Mesenchymal stem cell (in vitro differentiated cells and primary cell): Measurements from ENCODE around the gene BAIAP2.

Experiments used
- DNase-seq: peaks from one replicate; pipeline ENCODE4 v3.0.0-alpha.2; 2013
- H2AFZ ChIP-seq: one replicate; pipeline ENCODE4 v1.6.1; 2013; ENCODE audit warnings: low read depth, mild to moderate bottlenecking, control low read depth, inconsistent platforms, low read length, moderate library complexity
- H2AK5ac ChIP-seq: 2 replicates; pipeline ENCODE4 v1.6.1; 2013; ENCODE audit warnings: low read length, moderate library complexity, mild to moderate bottlenecking, inconsistent platforms; ENCODE audit not compliant: severe bottlenecking
- H2BK120ac ChIP-seq: one replicate; pipeline ENCODE4 v1.6.1; 2013; ENCODE audit warnings: low read depth, mild to moderate bottlenecking, inconsistent platforms, low read length, moderate library complexity
- H2BK12ac ChIP-seq, 2 experiments: one replicate each; pipeline ENCODE4 v1.6.1; 2013; ENCODE audit warnings: inconsistent platforms in 2 of 2, low read length in 2 of 2, mild to moderate bottlenecking in 2 of 2, moderate library complexity in 2 of 2, control low read depth in 1 of 2
- H2BK15ac ChIP-seq: one replicate; pipeline ENCODE4 v1.6.1; 2013; ENCODE audit warnings: mild to moderate bottlenecking, low read depth, inconsistent platforms; ENCODE audit not compliant: poor library complexity, severe bottlenecking
- H2BK5ac ChIP-seq: 2 replicates; pipeline ENCODE4 v1.6.1; 2013; ENCODE audit warnings: low read depth, mild to moderate bottlenecking, low read length, control low read depth, inconsistent platforms; ENCODE audit not compliant: poor library complexity, severe bottlenecking
- H3K14ac ChIP-seq, 2 experiments: one replicate each; pipeline ENCODE4 v1.6.1; 2013; ENCODE audit warnings: inconsistent platforms in 2 of 2, low read length in 2 of 2, control low read depth in 1 of 2, mild to moderate bottlenecking in 1 of 2, moderate library complexity in 1 of 2
- H3K18ac ChIP-seq, 2 experiments: one replicate each; pipeline ENCODE4 v1.6.1; 2013; ENCODE audit warnings: inconsistent platforms in 2 of 2, low read length in 2 of 2, control low read depth in 1 of 2, low read depth in 1 of 2, mild to moderate bottlenecking in 1 of 2
- H3K23ac ChIP-seq, 2 experiments: one replicate each; pipeline ENCODE4 v1.6.1; 2013; ENCODE audit warnings: inconsistent platforms in 2 of 2, low read length in 2 of 2, mild to moderate bottlenecking in 2 of 2, moderate library complexity in 2 of 2, control low read depth in 1 of 2
- H3K27ac ChIP-seq: 2 replicates; pipeline ENCODE4 v1.5.1; 2013; ENCODE audit warnings: mild to moderate bottlenecking, moderate library complexity, low read length, control low read depth, inconsistent platforms; ENCODE audit not compliant: poor library complexity, severe bottlenecking
- H3K27me3 ChIP-seq, 2 experiments: 2 replicates each; pipeline versions ENCODE4 v1.6.1 to v1.7.0; 2013; ENCODE audit warnings: low read length in 2 of 2, mild to moderate bottlenecking in 2 of 2, moderate library complexity in 2 of 2, control low read depth in 1 of 2, inconsistent platforms in 1 of 2; ENCODE audit not compliant: control insufficient read depth in 1 of 2, insufficient read depth in 1 of 2
- H3K36me3 ChIP-seq, 2 experiments: 2 replicates each; pipeline versions ENCODE4 v1.6.1 to v1.7.0; 2013; ENCODE audit warnings: low read length in 2 of 2, control low read depth in 1 of 2, inconsistent platforms in 1 of 2, low read depth in 1 of 2, mild to moderate bottlenecking in 1 of 2; ENCODE audit not compliant: insufficient read depth in 2 of 2, control insufficient read depth in 1 of 2
- H3K4ac ChIP-seq, 2 experiments: one replicate each; pipeline ENCODE4 v1.6.1; 2013; ENCODE audit warnings: inconsistent platforms in 2 of 2, low read length in 2 of 2, mild to moderate bottlenecking in 2 of 2, moderate library complexity in 2 of 2, control low read depth in 1 of 2, low read depth in 1 of 2
- H3K4me1 ChIP-seq: 2 replicates; pipeline ENCODE4 v1.6.1; 2013; ENCODE audit warnings: low read depth, low read length, control low read depth; ENCODE audit not compliant: control insufficient read depth, insufficient read depth
- H3K4me2 ChIP-seq: 2 replicates; pipeline ENCODE4 v1.6.1; 2013; ENCODE audit warnings: low read length, mild to moderate bottlenecking, inconsistent platforms; ENCODE audit not compliant: poor library complexity, severe bottlenecking
- H3K4me3 ChIP-seq, 2 experiments: 2 replicates each; pipeline versions ENCODE4 v1.5.1 to v1.7.0; 2013; ENCODE audit warnings: low read length in 2 of 2, mild to moderate bottlenecking in 2 of 2, control low read depth in 1 of 2, low read depth in 1 of 2; ENCODE audit not compliant: insufficient read depth in 1 of 2
- H3K79me1 ChIP-seq: replicated peaks from 2 replicates; pipeline ENCODE4 v1.6.1; 2013; ENCODE audit warnings: mild to moderate bottlenecking, control low read depth, low read length, inconsistent platforms; ENCODE audit not compliant: poor library complexity, severe bottlenecking
- H3K9ac ChIP-seq: 2 replicates; pipeline ENCODE4 v1.7.0; 2013; ENCODE audit warnings: mild to moderate bottlenecking, low read length, moderate library complexity
- H3K9me3 ChIP-seq: 2 replicates; pipeline ENCODE4 v1.7.0; 2013; ENCODE audit warnings: mild to moderate bottlenecking, low read length; ENCODE audit not compliant: control insufficient read depth
- H4K8ac ChIP-seq: one replicate; pipeline ENCODE4 v1.6.1; 2013; ENCODE audit warnings: inconsistent platforms, mild to moderate bottlenecking, low read length, moderate library complexity
- H4K91ac ChIP-seq: one replicate; pipeline ENCODE4 v1.6.1; 2013; ENCODE audit warnings: mild to moderate bottlenecking, low read length, inconsistent platforms
- WGBS: methylation state at CpG from one replicate; pipeline ENCODE4 v1.1.7; 2013; ENCODE audit warnings: mixed read lengths; 5-methylcytosine and 5-hydroxymethylcytosine counted together

Gene BAIAP2

GRCh38 chr17:81120149-81120484, 85.2 kb downstream of the BAIAP2 start:
- H3K18ac ChIP-seq, result no peak overlapping the region
- peaks cover 0 to 29% of the 10 kb centered on the region in 2 experiments for H3K36me3 ChIP-seq
- no peak overlapping the region for H3K4me2 ChIP-seq
- no peak overlapping the region for H3K27ac ChIP-seq
- H3K9me3 ChIP-seq, result no peaks in the 10 kb centered on the region
- no peak overlapping the region for H2BK5ac ChIP-seq
- H2AFZ ChIP-seq, result no peak overlapping the region
- no peak overlapping the region for H3K14ac ChIP-seq
- H3K79me1 ChIP-seq, result no peaks in the 10 kb centered on the region
- no peak for DNase-seq
- H3K27me3 ChIP-seq, result peaks cover 3 to 51% of the 10 kb centered on the region in 2 experiments
- no peak overlapping the region for H3K9ac ChIP-seq
- no peak overlapping the region for H2BK12ac ChIP-seq
- H2AK5ac ChIP-seq, result no peak overlapping the region
- H3K4ac ChIP-seq, result no peak overlapping the region
- H3K23ac ChIP-seq, result no peak overlapping the region
- no peak overlapping the region for H2BK120ac ChIP-seq
- H4K8ac ChIP-seq, result no peak overlapping the region
- 92% methylated on average over 33 of the region's 33 CpGs for WGBS
- peaks cover 24% of the 10 kb centered on the region for H3K4me1 ChIP-seq
- no peak overlapping the region for H3K4me3 ChIP-seq
- H2BK15ac ChIP-seq, result peak overlapping the region; percentile 8
- no peak overlapping the region for H4K91ac ChIP-seq

GRCh38 chr17:81120695-81121621, 86.0 kb downstream of the BAIAP2 start:
- WGBS, result 86% methylated on average over 45 of the region's 45 CpGs
- H3K4ac ChIP-seq, result no peak overlapping the region
- H4K8ac ChIP-seq, result no peak overlapping the region
- H2BK120ac ChIP-seq, result no peak overlapping the region
- H3K14ac ChIP-seq, result no peak overlapping the region
- no peak overlapping the region for H3K9ac ChIP-seq
- H3K4me3 ChIP-seq, result no peak overlapping the region
- peaks cover 3 to 53% of the 10 kb centered on the region in 2 experiments for H3K27me3 ChIP-seq
- H3K79me1 ChIP-seq, result no peaks in the 10 kb centered on the region
- DNase-seq, result no peak
- no peak overlapping the region for H3K27ac ChIP-seq
- no peak overlapping the region for H3K4me2 ChIP-seq
- no peak overlapping the region for H3K18ac ChIP-seq
- no peaks in the 10 kb centered on the region for H3K9me3 ChIP-seq
- no peak overlapping the region for H4K91ac ChIP-seq
- H3K36me3 ChIP-seq, result peaks cover 0 to 20% of the 10 kb centered on the region in 2 experiments
- H2AK5ac ChIP-seq, result no peak overlapping the region
- no peak overlapping the region for H2BK15ac ChIP-seq
- peaks cover 27% of the 10 kb centered on the region for H3K4me1 ChIP-seq
- no peak overlapping the region for H2AFZ ChIP-seq
- no peak overlapping the region for H2BK12ac ChIP-seq
- H3K23ac ChIP-seq, result no peak overlapping the region
- H2BK5ac ChIP-seq, result no peak overlapping the region

GRCh38 chr17:81121841-81122733, 87.1 kb downstream of the BAIAP2 start:
- Histone ChIP-seq H2BK120ac (no peak overlapping the region), H3K23ac (no peak overlapping the region), H3K9me3 (no peaks in the 10 kb centered on the region), H4K8ac (no peak overlapping the region), H3K27me3 (peaks cover 3 to 61% of the 10 kb centered on the region in 2 experiments), H3K4ac (no peak overlapping the region), H3K9ac (no peak overlapping the region), H2AK5ac (no peak overlapping the region), H2BK12ac (no peak overlapping the region), H3K27ac (no peak overlapping the region), H3K36me3 (peaks cover 0 to 9% of the 10 kb centered on the region in 2 experiments), H2AFZ (no peak overlapping the region), H3K79me1 (no peaks in the 10 kb centered on the region), H4K91ac (no peak overlapping the region), H3K18ac (no peak overlapping the region), H3K14ac (no peak overlapping the region), H3K4me3 (no peak overlapping the region), H3K4me2 (no peak overlapping the region), H2BK5ac (no peak overlapping the region), H3K4me1 (peaks cover 24% of the 10 kb centered on the region), H2BK15ac (no peak overlapping the region)
- 42% methylated on average over 108 of the region's 109 CpGs for WGBS
- DNase-seq, result no peak
